ENCODE data around the gene ZNF497.

Gene ZNF497

GRCh38 chr19:58307736-58308135, 54.8 kb downstream of the ZNF497 start:
- TF ChIP-seq TOX (CRISPR knock-in tag; IDR thresholded peaks at IDR 0.05; ENCODE audit: borderline replicate concordance) (no peak), PATZ1 (CRISPR knock-in tag; IDR thresholded peaks at IDR 0.05; ENCODE audit: borderline replicate concordance) (no peak), ZFP3 (CRISPR knock-in tag; IDR thresholded peaks at IDR 0.05) (no peak), GLIS3 (CRISPR knock-in tag; IDR thresholded peaks at IDR 0.05) (no peak), ESRRG (CRISPR knock-in tag; IDR thresholded peaks at IDR 0.05) (no peak), SNAI2 (CRISPR knock-in tag; IDR thresholded peaks at IDR 0.05) (no peak), ZNF565 (CRISPR knock-in tag; conservative IDR thresholded peaks at IDR 0.05; ENCODE audit: low read depth) (no peak), POU6F1 (CRISPR knock-in tag; IDR thresholded peaks at IDR 0.05; ENCODE audit: borderline replicate concordance, low read depth) (no peak), PPARA (CRISPR knock-in tag; IDR thresholded peaks at IDR 0.05; ENCODE audit: borderline replicate concordance) (no peak), CREB5 (CRISPR knock-in tag; IDR thresholded peaks at IDR 0.05; ENCODE audit: low read depth) (no peak), OSR1 (CRISPR knock-in tag; IDR thresholded peaks at IDR 0.05) (no peak), ZNF8 (CRISPR knock-in tag; IDR thresholded peaks at IDR 0.05) (no peak)

GRCh38 chr19:58305932-58306323, 56.6 kb downstream of the ZNF497 start:
- ATAC-seq, result no peak; the same call in 2 of the 3 replicates

More at GRCh38 chr19:58307736-58308135, 54.8 kb downstream of the ZNF497 start:
- ATAC-seq, result no peak

More at GRCh38 chr19:58305932-58306323, 56.6 kb downstream of the ZNF497 start:
- TF ChIP-seq ZNF565 (CRISPR knock-in tag; conservative IDR thresholded peaks at IDR 0.05; ENCODE audit: low read depth) (no peak), CREB5 (CRISPR knock-in tag; IDR thresholded peaks at IDR 0.05; ENCODE audit: low read depth) (no peak), ARNTL (CRISPR knock-in tag; IDR thresholded peaks at IDR 0.05; ENCODE audit: borderline replicate concordance, low read depth) (no peak), ZFP3 (CRISPR knock-in tag; IDR thresholded peaks at IDR 0.05) (no peak), PATZ1 (CRISPR knock-in tag; IDR thresholded peaks at IDR 0.05; ENCODE audit: borderline replicate concordance) (no peak), ZNF8 (CRISPR knock-in tag; IDR thresholded peaks at IDR 0.05) (no peak), GLIS3 (CRISPR knock-in tag; IDR thresholded peaks at IDR 0.05) (no peak), POU6F1 (CRISPR knock-in tag; IDR thresholded peaks at IDR 0.05; ENCODE audit: borderline replicate concordance, low read depth) (no peak), SNAI2 (CRISPR knock-in tag; IDR thresholded peaks at IDR 0.05) (no peak), PPARA (CRISPR knock-in tag; IDR thresholded peaks at IDR 0.05; ENCODE audit: borderline replicate concordance) (no peak), TSHZ2 (CRISPR knock-in tag; IDR thresholded peaks at IDR 0.05) (no peak), ZFP30 (CRISPR knock-in tag; IDR thresholded peaks at IDR 0.05) (no peak)

Measured in SK-N-SH treated with all-trans-retinoic acid at 6 μM for 48 hours (cell line).